IMR-90 (cell line): Measurements from ENCODE around the gene NSF. TPM values are rescaled to one million over a fixed set of nuclear protein-coding genes. Genes with fewer than 3 reads are reported as not detected.

Experiments used
- ATAC-seq: fragments of 200-7000 bp; cut with Tn5 transposase; 2 replicates; pipeline ENCODE4 v1.9.1; 2020; ENCODE audit warnings: low read depth, mild to moderate bottlenecking, moderate library complexity
- BruUV-seq: library from RNA; stranded (reverse); fragments of 400-500 nt; replicated peaks from 2 replicates; lab custom pipeline; 2021; lab: Mats Ljungman, UMichigan
- CTCF ChIA-PET: fragments of 300-600 bp; formaldehyde crosslinking; extraction: SDS; loops from one replicate; lab custom pipeline; 2021; ENCODE audit warnings: antibody characterized with exemption; lab: Yijun Ruan, JAX
- POLR2A ChIA-PET: fragments of 300-600 bp; sonication (Branson Sonifier 250); formaldehyde crosslinking; loops from one replicate; lab custom pipeline; 2022; ENCODE audit warnings: antibody characterized with exemption; ENCODE audit not compliant: unreplicated experiment; lab: Charles Lee
- DNase-seq: peaks from one replicate; pipeline ENCODE4 v3.0.0; 2013
- H2AFZ ChIP-seq: replicated peaks from 2 replicates; pipeline ENCODE3; 2013; ENCODE audit warnings: low read length, mild to moderate bottlenecking; ENCODE audit not compliant: poor library complexity
- H2AK5ac ChIP-seq: 2 replicates; pipeline ENCODE4 v1.6.1; 2013; ENCODE audit warnings: low read depth, low read length, inconsistent platforms
- H2AK9ac ChIP-seq: replicated peaks from 2 replicates; pipeline ENCODE3; 2013; ENCODE audit warnings: mild to moderate bottlenecking, low read depth, low read length, moderate library complexity; ENCODE audit not compliant: poor library complexity
- H2BK120ac ChIP-seq: 2 replicates; pipeline ENCODE4 v1.6.1; 2013; ENCODE audit warnings: low read depth, low read length, inconsistent platforms
- H2BK15ac ChIP-seq: 3 replicates; pipeline ENCODE4 v1.6.1; 2013; ENCODE audit warnings: low read depth, low read length, inconsistent platforms
- H2BK20ac ChIP-seq: 2 replicates; pipeline ENCODE4 v1.6.1; 2013; ENCODE audit warnings: low read depth, mild to moderate bottlenecking, inconsistent platforms, low read length, moderate library complexity
- H2BK5ac ChIP-seq: 2 replicates; pipeline ENCODE4 v1.6.1; 2013; ENCODE audit warnings: mild to moderate bottlenecking, low read depth, low read length, inconsistent platforms; ENCODE audit not compliant: poor library complexity, severe bottlenecking
- H3K14ac ChIP-seq: replicated peaks from 2 replicates; pipeline ENCODE4 v1.6.1; 2013; ENCODE audit warnings: low read depth, low read length, inconsistent platforms
- H3K18ac ChIP-seq: 2 replicates; pipeline ENCODE4 v1.6.1; 2013; ENCODE audit warnings: low read depth, low read length, control low read depth
- H3K23ac ChIP-seq: 2 replicates; pipeline ENCODE4 v1.6.1; 2013; ENCODE audit warnings: low read depth, low read length, inconsistent platforms
- H3K27ac ChIP-seq: 2 replicates; pipeline ENCODE4 v1.5.1; 2013; ENCODE audit warnings: mild to moderate bottlenecking, control low read depth, low read length; ENCODE audit not compliant: insufficient read depth
- H3K27me3 ChIP-seq: 2 replicates; pipeline ENCODE4 v1.6.1; 2013; ENCODE audit warnings: low read length; ENCODE audit not compliant: control insufficient read depth, insufficient read depth
- H3K36me3 ChIP-seq: 2 replicates; pipeline ENCODE4 v1.6.1; 2013; ENCODE audit warnings: low read length, mixed read lengths; ENCODE audit not compliant: control insufficient read depth, insufficient read depth
- H3K4ac ChIP-seq: 2 replicates; pipeline ENCODE4 v1.6.1; 2013; ENCODE audit warnings: low read depth, low read length, inconsistent platforms
- H3K4me1 ChIP-seq: 2 replicates; pipeline ENCODE4 v1.6.1; 2013; ENCODE audit warnings: low read length, mixed read lengths; ENCODE audit not compliant: control insufficient read depth, insufficient read depth
- H3K4me2 ChIP-seq: 2 replicates; pipeline ENCODE4 v1.6.1; 2013; ENCODE audit warnings: low read depth, mild to moderate bottlenecking, control low read depth, low read length, moderate library complexity
- H3K4me3 ChIP-seq: 2 replicates; pipeline ENCODE4 v1.5.1; 2013; ENCODE audit warnings: low read depth, mild to moderate bottlenecking, control low read depth, low read length, moderate library complexity; ENCODE audit not compliant: insufficient read depth
- H3K56ac ChIP-seq: 2 replicates; pipeline ENCODE4 v1.6.1; 2013; ENCODE audit warnings: low read length, inconsistent platforms; ENCODE audit not compliant: insufficient read depth; ENCODE audit errors: extremely low read depth
- H3K79me1 ChIP-seq, 2 experiments: 2 replicates each; pipeline ENCODE4 v1.6.1; 2013; ENCODE audit warnings: low read length in 2 of 2, inconsistent platforms in 1 of 2, low read depth in 1 of 2
- H3K9ac ChIP-seq: 2 replicates; pipeline ENCODE4 v1.6.1; 2013; ENCODE audit warnings: low read depth, low read length, control low read depth
- H3K9me1 ChIP-seq: 2 replicates; pipeline ENCODE4 v1.6.1; 2013; ENCODE audit warnings: low read length, inconsistent platforms; ENCODE audit not compliant: insufficient read depth
- H3K9me3 ChIP-seq: 2 replicates; pipeline ENCODE4 v1.6.1; 2013; ENCODE audit warnings: low read length; ENCODE audit not compliant: control insufficient read depth, insufficient read depth
- H4K20me1 ChIP-seq: 2 replicates; pipeline ENCODE4 v1.6.1; 2013; ENCODE audit warnings: low read length, inconsistent platforms; ENCODE audit not compliant: insufficient read depth
- H4K5ac ChIP-seq: 2 replicates; pipeline ENCODE4 v1.6.1; 2013; ENCODE audit warnings: mild to moderate bottlenecking, low read depth, low read length, control low read depth
- H4K8ac ChIP-seq, 2 experiments: 2 replicates each; pipeline ENCODE4 v1.6.1; 2013; ENCODE audit warnings: low read depth in 2 of 2, low read length in 2 of 2, control low read depth in 1 of 2, inconsistent platforms in 1 of 2
- H4K91ac ChIP-seq: 2 replicates; pipeline ENCODE4 v1.6.1; 2013; ENCODE audit warnings: low read depth, low read length, inconsistent platforms; ENCODE audit not compliant: insufficient read depth
- MAFK ChIP-seq: IDR thresholded peaks from 2 replicates; pipeline ENCODE4 v1.6.1; 2012; ENCODE audit warnings: low read depth, low read length, improper control_type of control experiment
- RCOR1 ChIP-seq: IDR thresholded peaks from 2 replicates; pipeline ENCODE4 v1.6.1; 2012; ENCODE audit warnings: mild to moderate bottlenecking, low read length, improper control_type of control experiment; ENCODE audit not compliant: insufficient replicate concordance
- WGBS, 2 experiments: methylation state at CpG; one replicate each; pipeline versions ENCODE4 v1.1.5 to v1.1.7; 2013; ENCODE audit warnings: missing lambda C conversion rate in 2 of 2; ENCODE audit not compliant: insufficient read length in 1 of 2; ENCODE audit errors: extremely low coverage in 2 of 2; 5-methylcytosine and 5-hydroxymethylcytosine counted together
- dilution Hi-C: fragments of 300-500 bp; cut with HindIII; formaldehyde crosslinking; loops from one replicate; pipeline ENCODE4 v1.14.3; 2018; ENCODE audit warnings: low sequenced_read_pairs; ENCODE audit not compliant: unreplicated experiment
- in situ Hi-C: fragments of 300-500 bp; cut with MboI; formaldehyde crosslinking; loops from 3 replicates; pipeline ENCODE4 v1.14.3; 2019; ENCODE audit warnings: low sequenced_read_pairs, inconsistent platforms, mixed read lengths
- intact Hi-C: fragments of 100-400 bp; cut with micrococcal nuclease; formaldehyde crosslinking; loops from 2 replicates; pipeline ENCODE4 v1.10.0; 2022
- polyA plus RNA-seq, 3 experiments: library from polyadenylated mRNA; depleted of rRNA; stranded (reverse); fragments of >200 nt; gene quantifications; 2 replicates each; pipeline ENCODE4 v1.2.3, GENCODE V29; 2012; ENCODE audit warnings: low replicate concordance in 1 of 3
- total RNA-seq: library from RNA; depleted of rRNA; stranded (reverse); fragments of >200 nt; gene quantifications from 2 replicates; pipeline ENCODE4 v1.2.3, GENCODE V29; 2012

Gene NSF
- total and polyA plus RNA-seq, 2 of the 4 experiments (the other 2 are of a cell fraction), result 38.9 to 110 TPM

- Histone ChIP-seq H3K23ac (no peak overlapping the region), H4K5ac (no peak overlapping the region), H2AK5ac (no peak overlapping the region), H3K9ac (no peak overlapping the region), H3K36me3 (no peaks in the 10 kb centered on the region), H3K4me2 (no peak overlapping the region), H4K8ac (no peak overlapping the region), H3K9me1 (0 out of 2 replicates have a peak, but pooled peaks cover 2% of the 10 kb centered on the region), H2BK15ac (no peak overlapping the region), H3K18ac (no peak overlapping the region), H2AK9ac (no peak overlapping the region), H3K14ac (no peak overlapping the region), H3K27me3 (peaks cover 6% of the 10 kb centered on the region), H2BK20ac (no peak overlapping the region), H3K4me1 (no peaks in the 10 kb centered on the region; the same call in 1 of the 2 replicates), H3K56ac (no peak overlapping the region), H3K9me3 (no peaks in the 10 kb centered on the region), H4K91ac (no peak overlapping the region), H3K4me3 (no peak overlapping the region), H4K20me1 (no peaks in the 10 kb centered on the region), H2AFZ (no peak overlapping the region), H3K27ac (no peak overlapping the region), H3K4ac (no peak overlapping the region), H3K79me1 (no peaks in the 10 kb centered on the region), H2BK5ac (no peak overlapping the region), H2BK120ac (no peak overlapping the region)
- dilution Hi-C loops (no loop called here), intact Hi-C loops (no loop called here), in situ Hi-C loops (no loop called here)
- ChIA-PET CTCF (no interaction called here), POLR2A (no interaction called here)
- BruUV-seq, result no TSS peak
- ATAC-seq (no peak), DNase-seq (no peak)
- WGBS, 2 experiments, result 79% methylated on average over 3 of the region's 5 CpGs; no CpG with 5 or more reads in 1 of the 2 experiments
- TF ChIP-seq MAFK (no peak), RCOR1 (no peak)
These were observed 189.5 kb downstream of the NSF start for GRCh38 chr17:46780003-46780373.
